SK-N-MC (cell line): ENCODE measurements around the gene SIK2.

Experiments used
- DNase-seq: peaks from one replicate; pipeline ENCODE4 v3.0.0-alpha.2; 2011; ENCODE audit warnings: low read depth, low spot score
- H3K27ac ChIP-seq: fragments of 200-600 bp; sonication (generic); 2 replicates; pipeline ENCODE4 v1.5.1; 2016; ENCODE audit warnings: mixed run types
- H3K36me3 ChIP-seq: fragments of 200-600 bp; sonication (generic); 2 replicates; pipeline ENCODE4 v1.6.1; 2017; ENCODE audit warnings: antibody characterized with exemption, low read length, mixed read lengths; ENCODE audit not compliant: insufficient read depth
- H3K4me3 ChIP-seq: fragments of 200-600 bp; sonication (generic); 2 replicates; pipeline ENCODE4 v1.5.1; 2016
- H3K9ac ChIP-seq: fragments of 200-600 bp; sonication (generic); 2 replicates; pipeline ENCODE4 v1.8.0; 2017; ENCODE audit warnings: mixed run types, mixed read lengths; ENCODE audit not compliant: insufficient read length
- H3K9me3 ChIP-seq: fragments of 200-600 bp; sonication (generic); 2 replicates; pipeline ENCODE4 v1.6.1; 2017; ENCODE audit warnings: low read depth, mild to moderate bottlenecking, antibody characterized with exemption, low read length, moderate library complexity, mixed read lengths
- EZH2 ChIP-seq: fragments of 200-600 bp; sonication (generic); IDR thresholded peaks from one replicate; pipeline ENCODE4 v1.6.1; 2017; ENCODE audit warnings: antibody characterized with exemption
- FOXP2 ChIP-seq: optimal IDR thresholded peaks from 2 replicates; pipeline ENCODE3; 2011; ENCODE audit warnings: mild to moderate bottlenecking, moderate library complexity; ENCODE audit not compliant: insufficient read depth; ENCODE audit errors: extremely low read length, control extremely low read depth
- POLR2AphosphoS5 ChIP-seq: IDR thresholded peaks from 2 replicates; pipeline ENCODE4 v1.6.1; 2012; ENCODE audit warnings: mild to moderate bottlenecking, low read depth, low read length, borderline replicate concordance

The SIK2 gene

DNA sequence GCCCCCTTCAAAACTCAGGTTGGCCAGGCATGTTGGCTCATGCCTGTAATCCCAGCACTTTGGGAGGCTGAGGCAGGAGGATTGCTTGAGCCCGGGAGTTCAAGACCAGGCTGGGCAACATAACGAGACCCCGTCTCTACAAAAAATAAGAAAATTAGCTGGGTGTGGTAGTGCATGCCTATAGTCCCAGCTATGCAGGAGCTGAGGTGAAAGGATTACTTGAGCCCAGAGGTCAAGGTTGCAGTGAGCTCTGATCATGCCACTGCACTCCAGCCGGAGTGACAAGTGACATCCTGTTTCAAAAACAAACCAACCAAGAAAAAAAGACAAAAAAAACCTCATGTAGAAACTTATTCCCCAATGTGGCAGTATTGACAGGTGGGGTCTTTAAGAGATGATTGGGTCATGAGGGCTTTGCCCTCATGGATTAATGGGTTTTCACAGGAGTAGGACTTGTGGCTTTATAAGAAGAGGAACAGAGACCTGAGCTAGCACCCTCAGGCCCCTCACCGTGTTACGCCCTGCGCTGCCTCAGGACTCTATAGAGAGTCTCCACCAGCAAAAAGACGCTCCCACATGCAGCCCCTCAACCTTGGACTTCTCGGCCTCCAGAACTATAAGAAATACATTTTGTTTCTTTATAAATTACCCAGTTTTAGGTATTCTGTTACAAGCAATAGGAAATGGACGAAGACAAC, 39.4 kb upstream of the SIK2 start:
- no peak for DNase-seq
- no peak for TF ChIP-seq POLR2AphosphoS5
- TF ChIP-seq FOXP2: no peak
- no peak for TF ChIP-seq EZH2
- no peak overlapping the region for H3K27ac ChIP-seq

DNA sequence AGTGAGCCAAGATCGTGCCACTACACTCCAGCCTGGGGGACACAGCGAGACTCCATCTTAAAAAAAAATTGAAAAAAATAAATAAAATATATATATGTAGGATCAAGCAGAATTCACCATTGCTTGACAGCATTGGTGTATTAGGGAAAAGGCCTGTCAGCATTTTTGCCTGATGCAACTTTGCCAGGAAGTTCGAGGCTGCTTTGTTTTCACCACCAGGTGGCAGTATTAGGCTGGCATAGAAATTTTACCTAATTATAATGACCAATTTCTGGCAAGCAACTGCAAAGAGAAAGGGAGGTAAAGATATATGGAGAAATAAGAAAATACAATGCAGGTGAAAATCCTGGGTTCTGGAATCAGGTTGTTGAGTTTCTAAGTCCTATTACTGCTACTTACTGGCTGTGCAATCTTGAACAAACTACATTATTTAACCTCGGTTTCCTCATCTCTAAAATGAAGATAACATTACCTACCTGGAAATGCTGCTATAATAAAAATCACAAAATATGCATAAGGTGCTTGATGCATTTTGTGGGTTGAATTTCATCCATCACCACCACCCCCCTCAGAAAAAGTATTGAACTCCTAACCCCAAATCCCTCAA, 37.0 kb upstream of the SIK2 start:
- H3K9me3 ChIP-seq: no peaks in the 10 kb centered on the region
- H3K9ac ChIP-seq: no peak overlapping the region
- peak; percentile 77 for DNase-seq
- no peak overlapping the region for H3K4me3 ChIP-seq
- no peak overlapping the region for H3K27ac ChIP-seq
- TF ChIP-seq FOXP2 (no peak), EZH2 (no peak)
- no peaks in the 10 kb centered on the region; the same call in 1 of the 2 replicates for H3K36me3 ChIP-seq

More for the DNA sequence above, 39.4 kb upstream of the SIK2 start:
- no peaks in the 10 kb centered on the region for H3K9me3 ChIP-seq
- H3K4me3 ChIP-seq: no peak overlapping the region
- H3K9ac ChIP-seq: no peak overlapping the region
- H3K36me3 ChIP-seq: no peaks in the 10 kb centered on the region; the same call in 1 of the 2 replicates

DNA sequence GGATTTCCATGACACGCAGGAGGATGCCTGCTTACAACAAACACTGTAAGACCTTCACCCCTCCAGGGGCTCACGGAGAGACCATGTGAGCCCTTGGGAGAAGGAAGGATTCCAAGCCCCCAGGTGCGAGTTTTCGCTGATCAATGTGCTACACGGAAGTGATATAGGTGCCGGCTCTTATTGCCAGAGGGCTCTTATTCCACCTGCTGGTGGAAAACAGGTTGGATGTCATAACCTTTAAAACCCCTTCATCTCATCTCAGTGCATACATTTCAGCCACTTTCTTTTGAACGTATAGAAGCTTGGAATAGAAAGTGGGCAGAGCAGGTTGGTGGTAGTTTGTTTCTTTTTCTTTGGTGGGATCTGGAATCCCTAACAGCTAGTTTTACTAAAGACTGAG, 35.9 kb upstream of the SIK2 start:
- DNase-seq: no peak
- Histone ChIP-seq H3K9me3 (no peaks in the 10 kb centered on the region), H3K4me3 (no peak overlapping the region), H3K36me3 (no peaks in the 10 kb centered on the region), H3K27ac (no peak overlapping the region), H3K9ac (no peak overlapping the region)
- TF ChIP-seq FOXP2: no peak
- TF ChIP-seq POLR2AphosphoS5: no peak
- TF ChIP-seq EZH2: no peak

DNA sequence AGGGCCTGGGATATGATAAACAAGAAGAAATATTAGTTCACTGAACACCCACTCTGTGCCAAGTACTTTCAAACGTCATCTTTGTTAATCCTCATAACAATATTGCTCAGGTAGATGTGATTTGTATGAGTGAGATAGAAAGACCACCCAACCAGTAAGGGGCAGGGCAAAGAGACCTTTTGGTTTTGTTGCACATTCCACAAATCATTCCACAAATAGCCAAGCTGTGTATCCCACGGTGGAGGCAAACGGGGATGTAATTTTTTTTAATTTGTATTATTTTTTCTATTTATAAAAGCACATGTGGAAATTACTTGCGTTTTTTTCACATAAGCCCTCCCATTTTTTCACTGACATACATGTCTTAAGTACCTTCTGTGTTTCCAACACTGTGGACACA, 32.8 kb upstream of the SIK2 start:
- no peak overlapping the region for H3K27ac ChIP-seq

DNA sequence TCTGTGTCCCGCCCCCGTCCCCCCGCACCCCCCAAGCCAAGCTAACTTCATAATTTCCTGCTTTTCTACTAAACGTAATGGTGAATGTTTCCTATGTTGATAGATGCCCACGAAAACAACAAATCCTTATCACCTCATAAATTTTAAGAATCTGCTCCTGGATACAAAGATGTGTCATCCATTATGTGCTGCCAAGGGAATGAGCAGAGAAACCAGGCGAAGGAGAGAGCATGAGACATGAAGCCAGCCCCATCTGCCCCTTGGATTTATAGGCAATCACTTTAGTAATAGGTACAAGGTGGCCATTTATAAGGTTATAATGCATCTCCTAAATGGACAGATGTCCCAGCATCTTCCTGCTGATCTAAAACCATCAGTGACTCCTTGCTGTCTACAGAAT, 31.5 kb upstream of the SIK2 start:
- TF ChIP-seq EZH2: no peak
- TF ChIP-seq FOXP2: no peak
- TF ChIP-seq POLR2AphosphoS5: no peak
- H3K4me3 ChIP-seq: no peak overlapping the region
- H3K36me3 ChIP-seq: no peaks in the 10 kb centered on the region
- H3K9ac ChIP-seq: no peak overlapping the region
- no peak for DNase-seq
- no peaks in the 10 kb centered on the region for H3K9me3 ChIP-seq
- no peak overlapping the region for H3K27ac ChIP-seq

More for the DNA sequence above, 32.8 kb upstream of the SIK2 start:
- TF ChIP-seq POLR2AphosphoS5 (no peak), EZH2 (no peak), FOXP2 (no peak)
- no peak for DNase-seq
- Histone ChIP-seq H3K9me3 (no peaks in the 10 kb centered on the region), H3K4me3 (no peak overlapping the region), H3K9ac (no peak overlapping the region), H3K36me3 (no peaks in the 10 kb centered on the region)

- H3K9ac ChIP-seq: no peak overlapping the region
- H3K27ac ChIP-seq: no peak overlapping the region
- H3K4me3 ChIP-seq: no peak overlapping the region
- no peaks in the 10 kb centered on the region for H3K36me3 ChIP-seq
- DNase-seq: no peak
- no peak for TF ChIP-seq EZH2
- no peak for TF ChIP-seq FOXP2
- TF ChIP-seq POLR2AphosphoS5: no peak
- no peaks in the 10 kb centered on the region for H3K9me3 ChIP-seq
Measured at GRCh38 chr11:111571829-111572501, 30.3 kb upstream of the SIK2 start.

GRCh38 chr11:111572581-111572980, 29.7 kb upstream of the SIK2 start:
- Histone ChIP-seq H3K27ac (no peak overlapping the region; the same call in 1 of the 2 replicates), H3K9me3 (no peaks in the 10 kb centered on the region), H3K9ac (no peak overlapping the region), H3K36me3 (no peaks in the 10 kb centered on the region), H3K4me3 (no peak overlapping the region)
- DNase-seq: no peak
- no peak for TF ChIP-seq POLR2AphosphoS5
- TF ChIP-seq FOXP2: no peak
- TF ChIP-seq EZH2: no peak

GRCh38 chr11:111573821-111574249, 28.4 kb upstream of the SIK2 start:
- Histone ChIP-seq H3K4me3 (peak overlapping the region; percentile 57), H3K27ac (peak overlapping the region; percentile 91), H3K9me3 (no peaks in the 10 kb centered on the region), H3K9ac (peak overlapping the region; percentile 52), H3K36me3 (no peaks in the 10 kb centered on the region)
- no peak for DNase-seq
- TF ChIP-seq POLR2AphosphoS5 (no peak), EZH2 (no peak), FOXP2 (no peak)
